ENCODE results near the gene RANBP9. TPM values are rescaled to one million over a fixed set of nuclear protein-coding genes. Genes with fewer than 3 reads are reported as not detected.

The RANBP9 gene
- total and polyA plus RNA-seq, 4 donors, result 5.8 to 25.2 (median 14.1) TPM

GRCh38 chr6:13574571-13575376, 136.9 kb downstream of the RANBP9 start, which contains the start of gene SIRT5 (continued):
- TF ChIP-seq CTCF (IDR thresholded peaks at IDR 0.05; ENCODE audit: low read depth, low read length, missing input control) (no peak), HNF4G (IDR thresholded peaks at IDR 0.05) (no peak), NR2F2 (IDR thresholded peaks at IDR 0.05) (peak; percentile 71), SP1 (IDR thresholded peaks at IDR 0.05) (peak; percentile 80), TAF1 (conservative IDR thresholded peaks at IDR 0.05) (peak; percentile 69), HNF4A (conservative IDR thresholded peaks at IDR 0.05) (peak; percentile 70 to 73), EGR1 (IDR thresholded peaks at IDR 0.05; ENCODE audit: low read depth in 2 of 2) (peak; percentile 10 to 16), YY1 (IDR thresholded peaks at IDR 0.05) (peak; percentile 68), FOXA2 (IDR thresholded peaks at IDR 0.05) (no peak)

GRCh38 chr6:13574149-13574570, 137.5 kb downstream of the RANBP9 start:
- no peaks in the 10 kb centered on the region for H3K9me3 ChIP-seq (ENCODE audit: control insufficient read depth in 4 of 4, low read length in 3 of 4)
- H3K9ac ChIP-seq (ENCODE audit: low read depth in 1 of 2, low read length in 2 of 2), result peak overlapping the region; percentile 75 to 96
- H3K4me3 ChIP-seq (ENCODE audit: low read depth in 1 of 3, low read length in 3 of 3), result peak overlapping the region; percentile 42 to 92 (median 87)
- H3K27ac ChIP-seq (ENCODE audit: low read depth in 1 of 2, low read length in 2 of 2), result peak overlapping the region; percentile 99 to 100
- under 1% methylated on average over 46 of the region's 46 CpGs for WGBS
- peak in 1 of 2 donors; percentile 40 for TF ChIP-seq HNF4A (conservative IDR thresholded peaks at IDR 0.05)
- no peak for TF ChIP-seq ZBTB33 (IDR thresholded peaks at IDR 0.05)
- TF ChIP-seq CTCF (IDR thresholded peaks at IDR 0.05; ENCODE audit: low read depth, low read length, missing input control), result peak; percentile 33
- no peaks in the 10 kb centered on the region for H3K27me3 ChIP-seq (ENCODE audit: control insufficient read depth in 4 of 4, insufficient read depth in 4 of 4, low read length in 3 of 4)
- no peaks in the 10 kb centered on the region for H3K36me3 ChIP-seq (ENCODE audit: control insufficient read depth in 4 of 4, insufficient read depth in 3 of 4, low read depth in 1 of 4, low read length in 3 of 4)
- H3K4me1 ChIP-seq (ENCODE audit: control insufficient read depth in 4 of 4, insufficient read depth in 4 of 4, low read length in 3 of 4), result peaks cover 0 to 38% (median 17%) of the 10 kb centered on the region in 4 donors
- DNase-seq (ENCODE audit: low spot score), result peak; percentile 89

- Histone ChIP-seq H3K27me3 (ENCODE audit: control insufficient read depth in 4 of 4, insufficient read depth in 4 of 4, low read length in 3 of 4) (no peaks in the 10 kb centered on the region), H3K4me1 (ENCODE audit: control insufficient read depth in 4 of 4, insufficient read depth in 4 of 4, low read length in 3 of 4) (peaks cover 2 to 41% (median 17%) of the 10 kb centered on the region in 4 donors), H3K9ac (ENCODE audit: low read depth in 1 of 2, low read length in 2 of 2) (peak overlapping the region; percentile 85 to 99), H3K36me3 (ENCODE audit: control insufficient read depth in 4 of 4, insufficient read depth in 3 of 4, low read depth in 1 of 4, low read length in 3 of 4) (no peaks in the 10 kb centered on the region), H3K27ac (ENCODE audit: low read depth in 1 of 2, low read length in 2 of 2) (peak overlapping the region; percentile 99 to 100), H3K9me3 (ENCODE audit: control insufficient read depth in 4 of 4, low read length in 3 of 4) (no peaks in the 10 kb centered on the region), H3K4me3 (ENCODE audit: low read depth in 1 of 3, low read length in 3 of 3) (peak overlapping the region; percentile 71 to 87 (median 85))
- DNase-seq (ENCODE audit: low spot score), result peak; percentile 43
- under 1% methylated on average over 14 of the region's 14 CpGs for WGBS
- TF ChIP-seq RAD21 (IDR thresholded peaks at IDR 0.05) (peak in 1 of 2 donors; percentile 2), ZBTB33 (IDR thresholded peaks at IDR 0.05) (no peak), SP1 (IDR thresholded peaks at IDR 0.05) (peak; percentile 22), HNF4A (conservative IDR thresholded peaks at IDR 0.05) (peak in 1 of 2 donors; percentile 8)
Measured at GRCh38 chr6:13573669-13574110, 137.9 kb downstream of the RANBP9 start.

Data from liver (tissue), 9 donors.